ENCODE data around the gene BAIAP3.
A peak's percentile ranks its signal among the peaks of the same experiment; 100 is the strongest.

DNA sequence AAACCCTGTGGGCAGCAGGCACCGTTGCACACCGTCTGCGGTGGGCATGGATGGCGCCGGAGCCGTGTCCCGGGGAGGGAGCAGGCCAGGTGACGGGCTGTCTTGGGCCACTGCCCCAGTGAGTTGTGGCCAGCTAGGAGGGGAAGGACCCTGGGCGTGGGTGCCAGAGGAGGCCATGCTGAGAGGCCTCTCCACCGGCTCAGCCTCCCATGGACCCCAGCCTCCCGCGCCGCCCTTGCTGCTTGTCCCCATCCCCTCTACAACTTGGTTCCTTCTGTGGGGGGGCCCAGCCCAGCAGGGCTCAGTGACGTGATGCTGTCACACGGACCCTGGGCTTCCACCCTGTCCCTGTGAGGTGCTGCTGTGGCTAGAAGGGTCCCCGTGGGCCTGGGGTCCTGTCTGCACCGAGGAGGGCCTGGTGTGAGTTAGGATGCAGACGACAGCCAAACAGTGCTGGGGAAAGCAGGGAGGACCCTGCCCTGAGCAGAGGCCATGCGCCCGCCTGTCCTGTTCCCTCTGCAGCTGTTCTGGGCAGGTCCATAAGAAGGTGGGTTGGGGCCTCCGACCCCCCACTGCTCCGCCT lies 12.7 kb upstream of the BAIAP3 start:
- TF ChIP-seq POLR2AphosphoS5 (IDR thresholded peaks at IDR 0.05) (peak in 2 of 3 donors; percentile 11 to 50), POLR2A (IDR thresholded peaks at IDR 0.05) (no peak)
- TF ChIP-seq, protein P1, sequence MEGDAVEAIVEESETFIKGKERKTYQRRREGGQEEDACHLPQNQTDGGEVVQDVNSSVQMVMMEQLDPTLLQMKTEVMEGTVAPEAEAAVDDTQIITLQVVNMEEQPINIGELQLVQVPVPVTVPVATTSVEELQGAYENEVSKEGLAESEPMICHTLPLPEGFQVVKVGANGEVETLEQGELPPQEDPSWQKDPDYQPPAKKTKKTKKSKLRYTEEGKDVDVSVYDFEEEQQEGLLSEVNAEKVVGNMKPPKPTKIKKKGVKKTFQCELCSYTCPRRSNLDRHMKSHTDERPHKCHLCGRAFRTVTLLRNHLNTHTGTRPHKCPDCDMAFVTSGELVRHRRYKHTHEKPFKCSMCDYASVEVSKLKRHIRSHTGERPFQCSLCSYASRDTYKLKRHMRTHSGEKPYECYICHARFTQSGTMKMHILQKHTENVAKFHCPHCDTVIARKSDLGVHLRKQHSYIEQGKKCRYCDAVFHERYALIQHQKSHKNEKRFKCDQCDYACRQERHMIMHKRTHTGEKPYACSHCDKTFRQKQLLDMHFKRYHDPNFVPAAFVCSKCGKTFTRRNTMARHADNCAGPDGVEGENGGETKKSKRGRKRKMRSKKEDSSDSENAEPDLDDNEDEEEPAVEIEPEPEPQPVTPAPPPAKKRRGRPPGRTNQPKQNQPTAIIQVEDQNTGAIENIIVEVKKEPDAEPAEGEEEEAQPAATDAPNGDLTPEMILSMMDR (IDR thresholded peaks at IDR 0.05 in 8 of 11, conservative IDR thresholded peaks at IDR 0.05 in 3 of 11): no peak
